NCI-H2107 treated with DMSO at 0.1 percent for 48 hours (cell line): ENCODE measurements around the gene VEPH1.
A peak's percentile ranks its signal among the peaks of the same experiment; 100 is the strongest.

Source experiments
- DNase-seq: peaks from one replicate; lab custom pipeline; 2025; ENCODE audit not compliant: unreplicated experiment; lab: John Stamatoyannopoulos, UW

The VEPH1 gene

GRCh38 chr3:157526036-157526435, 22.8 kb upstream of the VEPH1 start:
- no peak for DNase-seq

- no peak for DNase-seq
Measured at GRCh38 chr3:157523814-157524213, 20.6 kb upstream of the VEPH1 start.

DNA sequence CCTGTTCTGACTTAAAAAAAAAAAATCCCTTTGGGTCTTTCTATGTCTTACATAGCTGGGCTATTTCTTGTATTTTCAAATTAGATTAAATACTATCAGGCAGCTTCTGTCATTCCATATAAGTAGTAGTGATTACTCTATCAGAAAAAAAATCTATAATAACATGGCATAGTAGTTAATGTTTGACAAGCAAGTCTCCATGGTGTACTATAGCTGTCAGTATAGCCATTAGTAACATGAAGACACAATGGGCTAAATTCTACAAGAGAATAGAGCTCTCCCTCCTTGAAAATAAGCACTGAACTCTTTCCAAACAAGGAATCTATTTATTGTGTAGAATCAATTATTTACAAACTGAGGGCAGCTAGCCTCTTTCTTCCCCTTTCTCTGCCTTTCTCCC, 19.4 kb upstream of the VEPH1 start:
- DNase-seq = no peak

DNA sequence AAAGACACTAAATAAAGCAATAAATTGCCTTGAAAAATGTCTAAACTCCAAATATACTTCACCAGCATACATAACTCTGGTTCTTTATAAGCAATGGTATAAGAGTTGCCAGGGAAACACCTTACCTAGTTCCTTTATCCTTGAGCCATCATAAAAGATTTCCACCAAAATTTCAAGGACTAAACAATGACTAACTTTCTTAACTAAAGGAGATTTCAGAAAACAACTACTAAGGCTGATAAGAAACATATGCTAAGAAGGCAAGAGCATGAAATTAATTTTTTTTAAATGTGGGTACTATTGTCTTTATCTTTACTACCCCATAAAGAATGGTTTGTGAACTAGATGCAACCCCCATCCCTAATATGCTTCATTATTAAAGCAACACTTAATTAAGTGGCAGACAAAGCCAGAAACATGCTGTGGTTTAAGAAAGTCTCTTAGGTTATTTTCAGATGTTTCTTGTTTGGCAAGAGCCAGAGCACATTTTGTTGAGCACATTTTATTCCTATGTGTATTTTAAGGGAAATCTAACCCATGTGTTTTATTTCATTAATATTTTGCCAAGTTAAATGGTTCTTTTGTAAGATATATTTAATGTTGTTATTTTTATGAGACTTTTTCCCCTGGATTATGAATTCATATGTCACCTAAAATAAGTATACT, 17.4 kb upstream of the VEPH1 start:
- no peak for DNase-seq

DNA sequence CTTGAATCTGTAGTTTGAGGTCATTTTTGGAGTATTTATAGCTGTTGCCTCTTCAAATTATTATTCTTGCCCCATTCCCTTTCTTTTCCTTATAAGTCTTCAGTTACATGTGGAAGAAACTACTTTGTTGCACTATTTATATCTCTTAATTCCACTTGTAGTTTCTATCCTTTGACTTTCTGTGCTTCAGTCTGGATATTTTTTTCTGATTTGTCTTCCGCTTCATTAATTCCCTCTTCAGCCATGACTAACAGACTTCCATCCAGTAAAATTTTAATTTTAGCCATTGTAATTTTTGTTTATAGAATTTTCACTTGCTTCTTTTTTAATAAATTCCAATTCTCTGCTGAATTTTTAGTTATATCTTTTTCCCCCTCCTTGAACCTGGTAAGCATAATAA, 15.7 kb upstream of the VEPH1 start:
- no peak for DNase-seq

- no peak for DNase-seq
Measured at GRCh38 chr3:157516928-157517327, 13.7 kb upstream of the VEPH1 start.

GRCh38 chr3:157515398-157515797, 12.2 kb upstream of the VEPH1 start:
- DNase-seq = no peak

DNA sequence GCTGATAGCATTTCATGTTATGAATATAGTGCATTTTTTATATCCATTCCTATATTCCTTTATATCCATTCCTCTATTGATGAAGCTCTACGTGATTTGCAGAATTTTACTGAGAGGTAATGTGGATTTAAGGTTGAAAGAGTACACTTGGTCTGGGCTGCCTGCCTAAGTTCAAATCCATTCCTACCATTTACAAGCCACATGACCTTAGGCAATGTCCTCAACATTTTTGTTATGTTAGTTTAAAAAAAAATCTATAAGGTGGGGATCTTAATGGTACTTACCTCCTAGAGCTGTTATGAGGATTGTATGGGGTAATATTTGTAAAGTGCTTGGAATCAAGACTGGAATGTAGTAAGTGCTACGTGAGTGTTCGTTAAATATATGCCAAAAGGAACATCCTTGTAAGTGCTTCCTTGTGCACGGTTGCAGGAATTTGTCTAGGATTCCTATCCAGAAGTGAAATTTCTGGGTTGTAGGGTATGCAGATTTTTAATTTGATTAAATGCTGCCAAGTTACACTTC, 11.2 kb upstream of the VEPH1 start:
- DNase-seq = no peak

- DNase-seq = no peak
Measured at GRCh38 chr3:157513585-157513984, 10.4 kb upstream of the VEPH1 start.

- DNase-seq = no peak
Measured at GRCh38 chr3:157512534-157512933, 9.3 kb upstream of the VEPH1 start.

- no peak for DNase-seq
Measured at GRCh38 chr3:157508461-157508860, 5.2 kb upstream of the VEPH1 start.

DNA sequence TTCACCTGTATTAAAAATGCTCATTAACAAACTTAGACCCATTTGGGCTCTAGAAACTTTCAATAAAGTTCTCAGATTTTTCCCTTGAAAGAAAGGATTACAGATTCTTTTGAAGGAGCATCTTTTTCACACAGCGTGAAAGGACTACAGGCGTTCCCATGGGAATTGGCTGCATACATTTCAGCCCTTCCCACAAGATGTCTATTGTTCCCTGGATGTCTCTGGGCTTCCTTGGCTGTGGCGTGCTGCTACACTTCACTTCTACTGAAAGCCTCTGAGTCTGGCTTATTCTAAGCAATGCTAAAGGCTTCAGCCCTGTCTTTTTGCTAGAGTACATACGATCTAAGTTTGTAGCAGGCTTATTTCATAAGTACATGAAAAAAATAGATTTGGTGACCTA, 1.4 kb downstream of the VEPH1 start:
- no peak for DNase-seq

DNA sequence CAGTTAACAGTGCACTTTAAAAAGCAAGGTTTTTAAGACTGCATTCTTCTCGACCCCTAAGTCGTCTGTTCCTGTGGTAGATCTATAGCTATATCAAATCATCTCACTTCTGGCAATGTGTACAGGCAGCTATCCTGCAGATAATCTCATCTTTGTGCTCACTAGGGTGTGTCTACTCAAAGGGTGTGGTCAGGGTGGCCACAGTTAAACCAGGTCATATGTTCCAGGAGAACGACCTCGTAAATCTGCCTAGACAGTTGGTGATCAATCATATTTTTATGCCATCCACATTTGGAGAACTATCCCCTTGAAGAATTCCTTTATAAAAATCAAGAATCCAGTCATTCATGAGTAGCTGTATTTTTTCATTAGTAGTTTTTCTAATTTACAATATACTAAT, 3.0 kb downstream of the VEPH1 start:
- DNase-seq = no peak

DNA sequence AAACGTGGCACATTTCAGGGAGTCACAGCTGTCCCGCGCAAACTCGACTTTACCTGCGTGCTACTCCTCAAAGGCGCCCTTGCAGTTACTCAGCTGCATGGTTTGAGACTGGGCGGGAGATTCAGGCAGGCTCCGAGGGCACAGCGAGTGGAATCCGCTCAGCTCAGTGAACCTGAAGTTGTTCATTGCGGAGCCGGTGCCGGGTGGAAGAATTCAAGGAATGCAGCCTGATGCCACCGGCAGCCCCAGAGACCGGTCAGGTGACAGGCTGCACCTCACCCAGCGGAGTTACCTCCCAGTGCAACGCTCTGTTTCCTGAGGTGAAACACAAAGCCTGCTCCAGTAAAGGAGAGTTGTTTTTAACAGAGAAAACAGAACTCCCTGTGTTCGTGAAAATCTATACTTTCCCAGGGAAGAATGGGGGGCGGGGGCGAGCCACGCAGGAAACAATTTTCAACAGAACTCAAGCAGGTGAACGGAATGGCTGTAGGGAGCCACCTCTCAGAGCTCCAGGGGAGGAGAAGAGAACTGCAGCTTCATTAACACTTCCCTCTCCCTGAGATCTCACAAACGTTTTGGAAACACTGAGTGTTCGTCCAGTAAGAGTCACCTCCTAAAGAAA, 3.8 kb downstream of the VEPH1 start:
- no peak for DNase-seq

- DNase-seq = no peak
Measured at GRCh38 chr3:157498371-157498770, 4.8 kb downstream of the VEPH1 start.

GRCh38 chr3:157495846-157496245, 7.4 kb downstream of the VEPH1 start:
- DNase-seq = no peak

GRCh38 chr3:157494581-157495281, 8.5 kb downstream of the VEPH1 start:
- DNase-seq = peak; percentile 52

DNA sequence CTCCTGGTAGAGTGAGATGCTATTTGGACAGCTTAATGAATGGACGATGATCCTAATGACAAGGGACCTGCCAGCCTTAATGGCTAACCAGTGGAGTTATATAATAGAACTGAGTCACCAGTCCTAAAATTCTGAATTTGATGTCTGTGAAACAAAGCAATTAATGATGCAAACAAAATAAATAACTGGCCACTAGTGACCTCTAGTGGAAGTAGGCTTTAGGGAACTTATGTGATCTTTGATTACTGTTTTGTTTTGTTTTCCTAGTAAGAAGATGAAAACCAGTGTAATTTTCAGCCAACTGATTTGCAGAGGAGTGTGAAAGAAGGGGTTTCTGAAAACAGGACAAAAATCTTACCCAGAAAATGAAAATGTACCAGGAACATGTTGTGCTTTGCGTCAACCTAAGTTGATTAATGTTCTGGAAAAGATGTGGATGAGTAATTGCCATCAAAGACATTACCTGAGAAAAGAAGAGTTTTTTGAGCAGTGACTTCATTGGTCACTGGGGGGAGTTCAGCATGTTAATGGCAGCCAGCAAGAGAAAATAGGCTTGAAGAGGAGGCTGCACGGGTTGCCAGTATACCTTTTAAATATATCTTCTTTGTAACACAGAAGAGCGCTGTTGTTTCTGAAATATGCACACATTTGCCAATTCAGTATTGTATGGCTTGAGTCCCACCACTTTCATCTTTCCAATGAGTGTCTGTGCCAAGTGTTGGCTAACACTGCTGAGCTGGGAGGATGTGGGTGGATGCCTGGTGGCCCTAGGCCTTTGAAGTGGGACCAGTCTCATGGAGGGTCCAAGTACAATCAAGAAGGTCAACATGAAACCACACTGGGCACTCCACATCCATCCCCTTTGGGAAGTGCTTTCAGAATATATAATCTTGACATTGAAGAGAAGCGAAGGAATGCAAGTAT, 9.3 kb downstream of the VEPH1 start:
- DNase-seq = peak; percentile 51

DNA sequence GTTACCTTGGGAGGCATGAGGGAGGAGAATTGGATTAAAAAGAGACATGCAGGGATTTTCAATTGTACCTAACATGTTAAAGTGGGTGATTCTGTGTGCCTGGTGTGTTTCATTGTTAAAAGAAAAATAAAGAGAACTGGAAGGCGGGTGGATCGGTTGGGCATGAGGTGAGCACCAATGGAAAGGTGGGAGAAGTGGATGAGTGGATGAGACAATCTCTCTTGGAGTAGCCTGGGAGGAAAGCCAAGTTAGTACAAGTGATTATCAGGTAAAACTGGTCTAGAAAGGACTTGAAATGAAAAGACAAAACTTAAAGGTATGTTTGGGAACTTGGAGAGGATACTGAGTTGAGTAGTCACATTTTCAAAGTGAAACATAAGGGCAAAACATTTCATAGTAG, 12.1 kb downstream of the VEPH1 start:
- DNase-seq = peak; percentile 19

DNA sequence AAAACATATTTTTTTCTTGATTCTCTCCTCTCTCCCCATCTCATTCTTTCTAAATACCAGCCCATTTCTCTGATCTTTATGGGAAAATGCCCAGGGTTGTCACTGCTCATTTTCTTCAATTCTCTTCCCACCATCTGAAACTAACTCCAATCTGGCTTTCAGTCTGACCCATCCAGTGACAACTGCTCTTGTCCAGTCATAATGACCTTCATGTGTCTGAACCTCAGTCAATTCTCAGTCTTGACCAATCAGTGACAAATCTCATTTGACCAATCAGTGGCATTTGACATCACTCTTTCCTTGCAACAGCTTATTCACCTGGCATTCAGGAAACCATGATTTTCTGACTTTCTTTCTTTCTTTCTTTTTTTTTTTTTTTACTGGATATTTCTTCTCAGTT, 15.1 kb downstream of the VEPH1 start:
- DNase-seq = no peak

DNA sequence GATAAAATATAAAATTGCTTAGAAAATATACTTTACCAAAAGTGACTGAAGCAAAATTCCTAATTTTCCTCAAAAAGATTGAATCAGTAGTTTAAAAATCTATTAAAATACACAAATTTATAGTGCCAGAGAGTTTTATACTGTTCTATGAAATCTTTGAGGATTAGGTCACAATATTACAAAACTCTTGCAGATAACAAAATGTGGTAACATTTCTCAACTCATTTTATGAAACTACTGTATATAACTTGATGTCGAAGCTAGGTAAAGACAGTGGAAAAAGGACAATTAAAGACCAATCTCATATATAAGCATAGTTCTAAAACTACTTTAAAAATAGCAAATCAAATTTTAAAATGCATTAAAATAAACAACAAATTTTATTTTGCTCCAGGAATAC, 15.9 kb downstream of the VEPH1 start:
- DNase-seq = no peak
